GM19397 (cell line): ENCODE data around the gene SYNPO.

Experiments
- ATAC-seq: cut with Tn5 transposase; IDR thresholded peaks from one replicate; pipeline ENCODE4 v1.9.1; 2021; ENCODE audit warnings: mild to moderate bottlenecking, moderate library complexity; ENCODE audit not compliant: unreplicated experiment

SYNPO gene

GRCh38 chr5:150653762-150654556 is 13.5 kb downstream of the SYNPO start:
- no peak for ATAC-seq

DNA sequence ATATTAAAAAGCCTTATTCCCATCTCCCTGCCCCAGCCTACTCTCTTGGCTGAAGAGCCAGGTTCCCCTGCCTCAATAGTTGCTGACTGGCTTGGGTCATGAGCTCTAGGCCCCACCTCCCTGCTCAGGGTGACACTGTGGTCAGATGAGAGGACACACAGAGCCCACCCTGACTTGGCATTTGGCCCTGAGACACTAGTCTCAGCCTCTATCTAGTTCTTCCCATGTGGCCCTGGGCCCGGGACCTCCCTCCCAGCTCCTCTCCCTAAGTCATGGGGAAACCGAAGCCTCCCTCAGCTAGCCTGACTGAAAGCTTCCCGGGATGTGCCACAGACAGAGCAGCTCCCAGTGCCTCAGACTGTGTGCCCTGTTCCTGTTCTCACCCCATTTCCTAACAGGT is 14.8 kb downstream of the SYNPO start:
- ATAC-seq = no peak

- peak; percentile 80 for ATAC-seq
These were observed 16.0 kb downstream of the SYNPO start for GRCh38 chr5:150656191-150657132.

GRCh38 chr5:150658121-150658520 is 17.7 kb downstream of the SYNPO start:
- no peak for ATAC-seq

GRCh38 chr5:150658699-150659265 is 18.3 kb downstream of the SYNPO start:
- ATAC-seq = no peak

DNA sequence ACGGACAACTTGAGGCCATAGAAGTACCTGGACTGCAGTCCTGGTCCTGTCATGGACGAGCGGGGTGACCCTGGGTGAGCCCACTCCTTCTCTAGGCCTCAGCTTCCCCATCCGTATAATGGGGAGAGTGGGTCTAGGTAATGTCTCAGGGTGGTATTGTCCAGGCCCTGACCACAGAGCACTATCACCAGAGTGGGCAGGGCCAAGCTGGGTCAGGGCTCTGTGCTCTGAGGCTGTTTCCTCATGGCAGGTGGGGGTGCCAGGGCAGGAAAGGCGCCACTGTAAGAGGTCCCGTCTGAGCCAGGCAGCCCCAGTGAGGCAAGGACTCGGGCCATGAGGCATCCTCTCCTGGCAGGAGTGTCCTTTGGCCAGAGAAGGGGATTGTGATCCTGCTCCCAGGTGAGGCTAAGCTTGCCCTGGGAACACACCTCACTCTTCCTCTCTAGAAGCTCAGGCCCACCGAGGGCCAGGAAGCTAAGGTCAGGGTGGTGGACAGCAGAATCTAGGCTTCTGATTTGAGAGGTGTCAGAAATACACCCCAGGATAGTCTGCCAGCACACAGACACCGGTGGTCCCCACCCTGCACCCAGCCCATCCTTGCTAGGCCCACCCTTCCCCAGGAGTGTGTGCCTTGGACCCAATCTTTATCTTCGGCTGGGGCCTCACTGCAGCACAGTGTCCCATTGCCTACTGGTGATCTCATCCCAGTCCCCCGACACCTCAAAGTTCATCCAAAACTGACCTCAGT is 19.1 kb downstream of the SYNPO start:
- no peak for ATAC-seq

- no peak for ATAC-seq
These were observed 19.8 kb downstream of the SYNPO start for GRCh38 chr5:150660108-150660831.

DNA sequence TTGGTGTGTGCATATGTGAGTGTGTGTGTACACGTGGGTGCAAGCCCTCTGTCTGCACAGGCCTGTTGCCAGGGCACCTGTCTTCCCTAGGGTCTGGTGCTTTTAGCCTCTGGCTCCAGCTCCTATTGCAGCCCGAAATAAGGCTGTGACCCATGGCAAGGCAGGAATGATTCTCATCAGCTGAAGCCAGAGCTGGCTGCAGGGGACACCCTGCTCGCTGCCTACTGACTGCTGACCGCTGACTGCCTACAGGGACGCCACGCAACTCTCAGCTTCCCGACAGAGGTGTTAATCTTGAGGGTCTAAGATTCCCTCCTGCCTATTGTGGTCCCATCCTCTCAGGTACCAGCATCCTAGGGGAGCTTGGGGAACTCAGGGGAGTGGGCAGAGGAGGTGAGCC is 20.6 kb downstream of the SYNPO start, which contains the start of gene MYOZ3:
Gene MYOZ3, plus strand, starts transcription at position 166 of the 400 bp plus-strand sequence. CDS start 1,691 bp downstream, outside the sequence.
- no peak for ATAC-seq

DNA sequence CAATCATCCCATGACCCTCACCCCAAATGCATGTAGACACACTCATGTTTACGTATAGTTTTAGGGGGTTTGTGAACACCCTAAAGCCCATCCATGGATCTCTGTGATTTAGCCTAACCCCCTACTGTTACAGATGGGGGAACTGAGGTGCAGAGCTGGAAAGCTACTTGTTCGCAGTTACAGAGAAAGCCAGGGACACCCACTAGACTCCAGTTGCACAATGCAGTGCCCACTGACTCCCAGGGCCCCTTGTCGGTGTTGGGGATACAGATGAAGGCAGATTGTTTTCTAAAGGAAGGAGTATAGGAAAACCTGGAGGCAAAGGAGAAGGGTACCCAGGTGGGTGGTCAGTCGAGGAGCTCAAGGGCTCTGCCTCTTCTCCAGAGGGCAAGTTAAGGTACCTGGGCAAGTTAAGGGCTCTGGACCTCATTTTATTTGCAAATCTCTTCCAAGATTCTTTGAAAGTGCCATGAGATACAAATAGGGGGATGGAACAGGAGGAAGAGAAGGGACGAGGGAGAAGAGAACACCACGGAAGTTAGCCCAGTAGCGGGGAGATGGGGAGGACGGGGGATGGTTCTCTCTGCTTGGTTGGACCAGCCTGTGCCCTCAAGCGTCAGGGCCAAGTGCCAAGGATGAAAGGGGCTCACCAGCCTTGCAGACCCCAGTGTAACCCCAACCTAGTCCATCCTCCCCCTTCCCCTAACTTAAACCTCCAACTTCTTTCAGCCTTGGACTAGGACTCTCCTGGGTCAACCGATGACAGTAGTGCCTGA is 21.5 kb downstream of the SYNPO start:
- ATAC-seq = no peak

- ATAC-seq = no peak
These were observed 22.5 kb downstream of the SYNPO start for GRCh38 chr5:150662731-150663516.

GRCh38 chr5:150663936-150664335 is 23.5 kb downstream of the SYNPO start:
- ATAC-seq = no peak

DNA sequence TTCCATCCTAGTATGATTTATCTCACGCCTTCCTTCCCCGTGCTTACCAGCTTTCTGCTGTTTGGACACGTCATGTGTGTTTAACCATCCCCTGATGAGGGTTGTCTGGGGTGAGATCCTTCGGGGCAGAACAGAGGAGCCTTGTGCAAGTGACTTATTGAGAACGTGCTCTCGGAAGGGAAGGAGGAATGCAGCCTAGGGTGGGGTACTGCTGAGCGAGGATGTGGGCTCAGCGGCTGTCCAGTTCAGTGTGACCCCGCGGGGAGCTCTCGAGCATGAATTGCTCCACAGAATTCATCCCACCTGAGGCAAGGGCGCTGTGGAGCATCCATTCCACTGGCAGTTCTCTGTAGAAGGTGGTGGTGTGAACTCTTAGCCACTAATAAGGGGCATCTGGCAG is 24.6 kb downstream of the SYNPO start:
- no peak for ATAC-seq

- no peak for ATAC-seq
These were observed 30.0 kb downstream of the SYNPO start for GRCh38 chr5:150670275-150670947.

GRCh38 chr5:150670948-150671310 is 30.5 kb downstream of the SYNPO start:
- ATAC-seq = no peak

- no peak for ATAC-seq
These were observed 31.2 kb downstream of the SYNPO start for GRCh38 chr5:150671509-150672236.

GRCh38 chr5:150672237-150672883 is 31.9 kb downstream of the SYNPO start:
- no peak for ATAC-seq

- ATAC-seq = no peak
These were observed 32.4 kb downstream of the SYNPO start for GRCh38 chr5:150672884-150673275.
